Measurements from ENCODE around the gene REEP2.

The REEP2 gene

DNA sequence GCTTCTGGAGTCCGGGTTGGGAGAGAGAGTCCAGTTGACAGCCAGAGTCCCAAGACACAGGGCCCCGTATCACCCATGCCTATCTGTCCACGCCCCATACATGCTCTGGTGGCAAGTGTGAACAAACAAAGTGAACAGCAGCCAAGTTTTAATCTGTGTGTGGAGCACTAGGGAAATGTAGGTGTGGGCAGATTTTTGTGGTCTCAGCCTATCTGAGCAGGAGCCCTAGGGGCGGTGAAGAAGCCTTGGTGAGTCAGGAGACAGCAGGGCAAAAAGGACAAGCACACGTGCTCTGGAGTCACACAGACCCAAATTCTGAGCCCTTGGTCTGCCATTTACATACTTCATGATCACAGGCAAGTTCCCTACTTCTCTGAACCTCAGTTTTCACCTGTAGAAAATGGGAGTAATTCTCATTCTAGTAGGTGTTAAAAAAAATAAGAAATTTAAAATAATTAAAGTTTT lies 49.7 kb downstream of the REEP2 start:
- TF ChIP-seq, protein P1, sequence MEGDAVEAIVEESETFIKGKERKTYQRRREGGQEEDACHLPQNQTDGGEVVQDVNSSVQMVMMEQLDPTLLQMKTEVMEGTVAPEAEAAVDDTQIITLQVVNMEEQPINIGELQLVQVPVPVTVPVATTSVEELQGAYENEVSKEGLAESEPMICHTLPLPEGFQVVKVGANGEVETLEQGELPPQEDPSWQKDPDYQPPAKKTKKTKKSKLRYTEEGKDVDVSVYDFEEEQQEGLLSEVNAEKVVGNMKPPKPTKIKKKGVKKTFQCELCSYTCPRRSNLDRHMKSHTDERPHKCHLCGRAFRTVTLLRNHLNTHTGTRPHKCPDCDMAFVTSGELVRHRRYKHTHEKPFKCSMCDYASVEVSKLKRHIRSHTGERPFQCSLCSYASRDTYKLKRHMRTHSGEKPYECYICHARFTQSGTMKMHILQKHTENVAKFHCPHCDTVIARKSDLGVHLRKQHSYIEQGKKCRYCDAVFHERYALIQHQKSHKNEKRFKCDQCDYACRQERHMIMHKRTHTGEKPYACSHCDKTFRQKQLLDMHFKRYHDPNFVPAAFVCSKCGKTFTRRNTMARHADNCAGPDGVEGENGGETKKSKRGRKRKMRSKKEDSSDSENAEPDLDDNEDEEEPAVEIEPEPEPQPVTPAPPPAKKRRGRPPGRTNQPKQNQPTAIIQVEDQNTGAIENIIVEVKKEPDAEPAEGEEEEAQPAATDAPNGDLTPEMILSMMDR (IDR thresholded peaks at IDR 0.05; ENCODE audit: low read depth, low read length, missing control alignments): no peak
- Histone ChIP-seq H3K36me3 (replicated peaks) (no peaks in the 10 kb centered on the region), H3K27ac (no peak overlapping the region), H3K27me3 (replicated peaks) (peaks cover 3% of the 10 kb centered on the region), H3K4me3 (ENCODE audit: low read depth, low read length) (no peak overlapping the region)
- peak; percentile 32 for DNase-seq
- in situ Hi-C loops (cut with HindIII; ENCODE audit: low pct_ligation_motif_present, low sequenced_read_pairs): no loop called here

DNA sequence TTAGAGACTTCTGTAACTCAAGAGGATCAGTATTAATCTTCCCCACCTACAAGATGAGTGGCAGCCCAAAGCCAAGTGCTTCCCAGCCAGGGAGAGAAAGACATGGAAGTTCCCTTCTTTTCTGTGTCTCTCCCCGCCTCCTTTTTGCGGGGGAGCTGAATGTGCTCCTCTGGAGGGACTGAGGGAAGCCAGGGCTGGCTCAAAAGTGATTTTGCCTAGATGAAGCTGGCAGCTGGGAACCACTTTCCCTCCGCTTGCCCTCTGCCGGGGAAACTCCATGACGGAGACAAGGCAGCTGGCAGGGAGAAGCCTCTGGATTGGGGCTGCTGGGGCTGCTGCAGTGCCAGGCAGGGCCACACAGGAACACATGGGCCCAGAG lies 50.8 kb downstream of the REEP2 start:
- peaks cover 3% of the 10 kb centered on the region for H3K27me3 ChIP-seq (replicated peaks)

DNA sequence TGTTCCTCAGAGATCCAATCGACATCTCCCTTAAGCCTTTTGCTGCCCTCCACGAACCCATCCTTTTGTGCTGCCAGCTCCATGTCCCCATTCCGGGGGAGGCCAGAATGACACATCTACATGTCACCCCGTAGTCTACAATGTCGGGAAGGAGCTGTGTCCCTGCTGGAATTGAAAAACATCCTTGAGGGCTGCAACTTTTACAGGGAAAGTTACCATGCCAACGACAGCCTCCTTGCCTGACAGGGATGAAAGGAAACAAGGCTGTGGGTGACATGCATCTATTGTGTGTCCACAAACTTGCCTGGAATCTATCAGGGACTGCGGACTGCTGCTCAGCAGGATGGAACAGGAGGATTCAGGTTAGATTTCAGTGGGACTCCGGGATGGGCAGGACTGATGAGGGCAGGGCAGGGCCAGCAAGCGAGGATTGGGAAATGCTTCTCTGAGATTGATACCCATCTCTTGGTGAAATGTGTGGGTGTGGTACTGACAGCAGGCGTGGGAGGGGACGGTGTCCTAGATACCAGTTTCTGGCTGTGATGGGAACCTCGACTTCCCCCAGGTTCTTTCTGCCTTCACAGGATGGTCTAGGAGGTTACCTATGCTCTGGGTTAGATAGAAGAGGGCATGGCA lies 51.9 kb downstream of the REEP2 start:
- in situ Hi-C loops (cut with HindIII; ENCODE audit: low pct_ligation_motif_present, low sequenced_read_pairs): no loop called here
- TF ChIP-seq, protein P1 (IDR thresholded peaks at IDR 0.05; ENCODE audit: low read depth, low read length, missing control alignments): no peak
- Histone ChIP-seq H3K27me3 (replicated peaks) (peaks cover 3% of the 10 kb centered on the region), H3K4me3 (ENCODE audit: low read depth, low read length) (no peak overlapping the region), H3K27ac (no peak overlapping the region), H3K36me3 (replicated peaks) (no peaks in the 10 kb centered on the region)
- DNase-seq: no peak

More for the DNA sequence above, 50.8 kb downstream of the REEP2 start:
- DNase-seq: no peak
- in situ Hi-C loops (cut with HindIII; ENCODE audit: low pct_ligation_motif_present, low sequenced_read_pairs): no loop called here
- TF ChIP-seq, protein P1 (IDR thresholded peaks at IDR 0.05; ENCODE audit: low read depth, low read length, missing control alignments): no peak
- no peak overlapping the region for H3K27ac ChIP-seq
- no peak overlapping the region for H3K4me3 ChIP-seq (ENCODE audit: low read depth, low read length)
- no peaks in the 10 kb centered on the region for H3K36me3 ChIP-seq (replicated peaks)

DNA sequence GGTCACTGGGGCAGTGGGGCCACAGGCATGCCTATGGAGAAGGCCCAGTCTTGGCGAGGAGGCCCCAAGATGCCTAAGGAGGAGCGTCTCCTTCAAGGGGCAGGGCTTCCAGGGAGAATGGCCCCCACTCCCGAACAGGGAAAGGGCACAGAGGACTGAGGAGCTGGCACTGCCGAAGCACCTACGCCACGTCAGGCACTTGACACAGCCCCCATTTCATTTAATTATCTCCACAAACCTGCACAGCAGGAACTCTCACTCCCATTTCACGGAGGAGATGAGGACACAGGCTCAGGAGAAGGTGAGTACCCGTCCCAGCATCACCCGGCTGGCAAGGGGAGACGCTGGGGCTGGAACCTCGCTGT lies 52.4 kb downstream of the REEP2 start:
- TF ChIP-seq, protein P1 (IDR thresholded peaks at IDR 0.05; ENCODE audit: low read depth, low read length, missing control alignments): no peak
- DNase-seq: no peak
- Histone ChIP-seq H3K36me3 (replicated peaks) (no peaks in the 10 kb centered on the region), H3K27me3 (replicated peaks) (peaks cover 3% of the 10 kb centered on the region), H3K4me3 (ENCODE audit: low read depth, low read length) (peak overlapping the region; percentile 56), H3K27ac (no peak overlapping the region)
- in situ Hi-C loops (cut with HindIII; ENCODE audit: low pct_ligation_motif_present, low sequenced_read_pairs): no loop called here

DNA sequence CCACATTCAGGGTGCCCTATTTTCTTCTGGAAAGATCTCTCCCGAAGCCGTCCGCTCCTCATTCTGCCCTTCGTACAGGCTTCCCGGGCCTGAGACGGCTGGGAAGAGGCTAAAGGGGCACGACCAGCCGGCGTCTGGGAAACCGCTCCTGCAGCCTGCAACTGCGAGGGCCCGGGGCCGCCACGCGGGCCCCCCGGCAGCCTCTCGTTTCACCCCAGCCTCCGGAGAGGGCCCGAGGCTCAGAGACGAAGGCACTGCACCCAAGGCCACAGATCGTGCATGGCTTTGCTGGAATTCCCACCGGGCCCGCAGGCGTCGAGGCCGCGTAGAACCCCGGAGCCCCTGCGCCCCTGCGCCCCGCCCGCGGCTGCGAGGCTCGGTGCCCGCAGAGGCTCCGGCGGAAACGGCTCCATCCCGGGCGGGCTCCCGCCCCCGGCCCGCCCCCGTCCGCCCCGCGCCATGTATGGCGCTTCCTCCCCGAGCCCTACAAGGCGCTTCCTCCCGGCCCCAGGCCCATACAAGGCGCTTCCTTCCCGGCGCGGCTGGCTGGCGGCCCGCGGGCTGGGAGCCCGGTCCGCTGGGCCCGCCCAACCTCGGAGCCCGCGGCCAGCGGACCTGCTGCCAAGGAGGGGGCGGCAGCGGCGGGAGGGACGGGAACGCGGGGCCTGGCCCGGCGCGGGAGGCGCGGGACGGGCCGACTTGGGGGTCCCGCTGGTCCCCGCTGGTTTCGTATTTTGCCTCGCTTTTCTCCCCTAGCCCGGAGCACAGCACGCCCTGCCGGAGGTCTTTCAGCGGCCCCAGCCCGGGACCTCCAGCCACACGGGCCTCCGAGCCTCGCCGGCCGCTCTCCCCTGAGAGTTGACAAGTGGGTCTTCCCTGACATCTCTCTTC lies 53.1 kb downstream of the REEP2 start:
- peak overlapping the region; percentile 56 for H3K4me3 ChIP-seq (ENCODE audit: low read depth, low read length)
- in situ Hi-C loops (cut with HindIII; ENCODE audit: low pct_ligation_motif_present, low sequenced_read_pairs): no loop called here
- no peak overlapping the region for H3K27ac ChIP-seq
- DNase-seq: peak; percentile 74
- TF ChIP-seq, protein P1 (IDR thresholded peaks at IDR 0.05; ENCODE audit: low read depth, low read length, missing control alignments): peak; percentile 28
- peaks cover 3% of the 10 kb centered on the region for H3K27me3 ChIP-seq (replicated peaks)
- H3K36me3 ChIP-seq (replicated peaks): no peaks in the 10 kb centered on the region
